Smooth muscle cell (in vitro differentiated cells): ENCODE data around the gene NDC1. TPM values are rescaled to one million over a fixed set of nuclear protein-coding genes. Genes with fewer than 3 reads are reported as not detected.
A peak's percentile ranks its signal among the peaks of the same experiment; 100 is the strongest.

Experiments
- DNase-seq: peaks from one replicate; lab custom pipeline; 2025; ENCODE audit not compliant: unreplicated experiment; lab: John Stamatoyannopoulos, UW
- H2AFZ ChIP-seq: fragments of 200-600 bp; sonication (generic); 2 replicates; pipeline ENCODE4 v1.6.0; 2016; ENCODE audit warnings: antibody characterized with exemption, low read depth, mild to moderate bottlenecking
- H3F3A ChIP-seq: fragments of 200-600 bp; sonication (generic); 2 replicates; pipeline ENCODE4 v1.6.0; 2017; ENCODE audit warnings: antibody characterized with exemption, low read depth
- H3K27ac ChIP-seq: fragments of 200-600 bp; sonication (generic); 2 replicates; pipeline ENCODE4 v1.5.1; 2016; ENCODE audit warnings: low read depth, mild to moderate bottlenecking
- H3K27me3 ChIP-seq: fragments of 200-600 bp; sonication (generic); 2 replicates; pipeline ENCODE4 v1.6.1; 2016; ENCODE audit warnings: low read depth, mild to moderate bottlenecking
- H3K36me3 ChIP-seq: fragments of 200-600 bp; sonication (generic); 2 replicates; pipeline ENCODE4 v1.5.1; 2016; ENCODE audit warnings: low read depth
- H3K4me1 ChIP-seq: fragments of 200-600 bp; sonication (generic); 2 replicates; pipeline ENCODE4 v1.5.1; 2016; ENCODE audit warnings: low read depth
- H3K4me2 ChIP-seq: fragments of 200-600 bp; sonication (generic); 2 replicates; pipeline ENCODE4 v1.6.0; 2016; ENCODE audit warnings: mild to moderate bottlenecking
- H3K4me3 ChIP-seq: fragments of 200-600 bp; sonication (generic); 2 replicates; pipeline ENCODE4 v1.5.1; 2016; ENCODE audit warnings: mild to moderate bottlenecking
- H3K79me2 ChIP-seq: fragments of 200-600 bp; sonication (generic); 2 replicates; pipeline ENCODE4 v1.6.0; 2016; ENCODE audit warnings: low read depth, mild to moderate bottlenecking
- H3K9ac ChIP-seq: fragments of 200-600 bp; sonication (generic); 2 replicates; pipeline ENCODE4 v1.6.0; 2016; ENCODE audit warnings: low read depth
- H3K9me3 ChIP-seq: fragments of 200-600 bp; sonication (generic); replicated peaks from 2 replicates; pipeline ENCODE4 v1.5.1; 2016; ENCODE audit warnings: low read depth
- H4K20me1 ChIP-seq: fragments of 200-600 bp; sonication (generic); 2 replicates; pipeline ENCODE4 v1.6.0; 2016; ENCODE audit warnings: low read depth
- CTCF ChIP-seq: fragments of 200-600 bp; sonication (generic); IDR thresholded peaks from 2 replicates; pipeline ENCODE4 v1.5.1; 2017; ENCODE audit warnings: borderline replicate concordance, mild to moderate bottlenecking, antibody characterized with exemption; ENCODE audit not compliant: insufficient read depth, poor library complexity, severe bottlenecking
- WGBS: methylation state at CpG from one replicate; pipeline ENCODE4 v1.1.7; 2016; ENCODE audit warnings: low lambda C conversion rate; 5-methylcytosine and 5-hydroxymethylcytosine counted together
- polyA plus RNA-seq: library from polyadenylated mRNA; unstranded; fragments of >200 nt; fragmentation: Nextera tagmentation; extraction: Ambion mirVana; gene quantifications from 2 replicates; pipeline ENCODE4 v1.2.1, GENCODE V29; 2016
- total RNA-seq: library from RNA; depleted of rRNA; stranded (reverse); fragments of >200 nt; gene quantifications from 2 replicates; pipeline ENCODE4 v1.2.3, GENCODE V29; 2014

The NDC1 gene
- total and polyA plus RNA-seq, 2 experiments from 2014 or later, result 5.5 to 20.2 TPM

GRCh38 chr1:53810007-53810406 lies 28.1 kb downstream of the NDC1 start:
- H3F3A ChIP-seq, result peaks cover 5% of the 10 kb centered on the region
- H3K27me3 ChIP-seq, result no peaks in the 10 kb centered on the region
- H3K9me3 ChIP-seq, result no peaks in the 10 kb centered on the region
- no peak for TF ChIP-seq CTCF
- no peaks in the 10 kb centered on the region for H3K4me1 ChIP-seq
- WGBS, result 98% methylated on average over 5 of the region's 5 CpGs
- H3K27ac ChIP-seq, result no peak overlapping the region
- H3K9ac ChIP-seq, result no peak overlapping the region
- no peak overlapping the region for H3K4me2 ChIP-seq
- no peak overlapping the region for H3K4me3 ChIP-seq
- H3K36me3 ChIP-seq, result no peaks in the 10 kb centered on the region
- no peak overlapping the region for H2AFZ ChIP-seq
- H4K20me1 ChIP-seq, result peaks cover 11% of the 10 kb centered on the region
- H3K79me2 ChIP-seq, result no peaks in the 10 kb centered on the region
- no peak for DNase-seq

- Histone ChIP-seq H3K9me3 (no peaks in the 10 kb centered on the region), H3F3A (peaks cover 5% of the 10 kb centered on the region), H3K36me3 (no peaks in the 10 kb centered on the region), H3K27me3 (no peaks in the 10 kb centered on the region), H4K20me1 (peaks cover 11% of the 10 kb centered on the region), H2AFZ (no peak overlapping the region), H3K79me2 (no peaks in the 10 kb centered on the region), H3K9ac (no peak overlapping the region), H3K4me2 (peak overlapping the region; percentile 69), H3K4me1 (no peaks in the 10 kb centered on the region), H3K4me3 (no peak overlapping the region), H3K27ac (no peak overlapping the region)
- 17% methylated on average over 5 of the region's 5 CpGs for WGBS
- no peak for TF ChIP-seq CTCF
- DNase-seq, result no peak
Observed at GRCh38 chr1:53807916-53808315, 30.2 kb downstream of the NDC1 start.

- H4K20me1 ChIP-seq, result peaks cover 11% of the 10 kb centered on the region
- H3K4me3 ChIP-seq, result no peak overlapping the region
- WGBS, result 80% methylated on average over 3 of the region's 3 CpGs
- H3K4me2 ChIP-seq, result no peak overlapping the region
- DNase-seq, result no peak
- H3K9ac ChIP-seq, result no peak overlapping the region
- no peaks in the 10 kb centered on the region for H3K4me1 ChIP-seq
- no peaks in the 10 kb centered on the region for H3K36me3 ChIP-seq
- H3F3A ChIP-seq, result peaks cover 5% of the 10 kb centered on the region
- no peaks in the 10 kb centered on the region for H3K79me2 ChIP-seq
- H3K27ac ChIP-seq, result no peak overlapping the region
- TF ChIP-seq CTCF, result no peak
- H2AFZ ChIP-seq, result no peak overlapping the region
- no peaks in the 10 kb centered on the region for H3K9me3 ChIP-seq
- H3K27me3 ChIP-seq, result no peaks in the 10 kb centered on the region
Observed at GRCh38 chr1:53804791-53805505, 33.1 kb downstream of the NDC1 start.

GRCh38 chr1:53804181-53804580 lies 33.9 kb downstream of the NDC1 start:
- WGBS, result 96% methylated on average over 7 of the region's 7 CpGs
- no peak overlapping the region for H2AFZ ChIP-seq
- TF ChIP-seq CTCF, result no peak

More at GRCh38 chr1:53804181-53804580, 33.9 kb downstream of the NDC1 start:
- H4K20me1 ChIP-seq, result peaks cover 11% of the 10 kb centered on the region
- DNase-seq, result no peak
- H3K36me3 ChIP-seq, result no peaks in the 10 kb centered on the region
- no peaks in the 10 kb centered on the region for H3K79me2 ChIP-seq
- no peaks in the 10 kb centered on the region for H3K9me3 ChIP-seq
- no peak overlapping the region for H3K9ac ChIP-seq
- no peak overlapping the region for H3K4me2 ChIP-seq
- H3K4me1 ChIP-seq, result no peaks in the 10 kb centered on the region
- no peak overlapping the region for H3K27ac ChIP-seq
- H3K27me3 ChIP-seq, result no peaks in the 10 kb centered on the region
- H3F3A ChIP-seq, result peaks cover 5% of the 10 kb centered on the region
- H3K4me3 ChIP-seq, result no peak overlapping the region
